Erythroblast (primary cell): Measurements from ENCODE around the gene GSTT4.

Source experiments
- GATA1 ChIP-seq: IDR thresholded peaks from 2 replicates; pipeline ENCODE4 v1.6.1; 2011; ENCODE audit warnings: low read depth, mild to moderate bottlenecking, control low read depth, low read length, moderate library complexity
- POLR2A ChIP-seq: IDR thresholded peaks from 2 replicates; pipeline ENCODE4 v1.6.1; 2011; ENCODE audit warnings: mild to moderate bottlenecking, low read length

DNA sequence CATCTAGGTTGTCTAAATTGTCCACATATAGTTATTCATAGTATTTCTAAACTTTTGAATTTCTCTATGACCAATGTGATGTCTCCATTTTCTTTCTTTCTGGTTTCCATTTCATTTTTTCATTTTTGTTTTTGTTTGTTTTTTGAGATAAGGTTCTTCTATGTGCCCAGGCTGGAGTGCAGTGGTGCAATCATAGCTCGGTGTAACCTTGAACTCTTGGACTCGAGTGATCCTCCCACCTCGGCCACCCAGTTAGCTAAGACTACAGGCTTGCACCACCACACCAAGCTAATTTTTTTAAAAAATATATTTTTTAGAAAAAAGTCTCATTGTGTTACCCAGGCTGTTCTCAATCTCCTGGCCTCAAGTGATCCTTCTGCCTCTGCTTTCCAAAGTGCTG, 8.2 kb downstream of the GSTT4 start:
- TF ChIP-seq POLR2A (no peak), GATA1 (no peak)
